HK-2 (cell line): ENCODE results near the gene TRIM72.
A peak's percentile ranks its signal among the peaks of the same experiment; 100 is the strongest.
"Not testable (repeated sequence)": the region's sequence is repeated elsewhere in the genome, so short reads cannot be mapped to it uniquely, and the experiment has no call there.

ENCODE experiments used
- DNase-seq: peaks from one replicate; pipeline ENCODE4 v3.0.0-alpha.2; 2018; ENCODE audit not compliant: unreplicated experiment

The TRIM72 gene

GRCh38 chr16:31215287-31216162 lies 1.6 kb downstream of the TRIM72 start:
- peak; percentile 69 for DNase-seq

DNA sequence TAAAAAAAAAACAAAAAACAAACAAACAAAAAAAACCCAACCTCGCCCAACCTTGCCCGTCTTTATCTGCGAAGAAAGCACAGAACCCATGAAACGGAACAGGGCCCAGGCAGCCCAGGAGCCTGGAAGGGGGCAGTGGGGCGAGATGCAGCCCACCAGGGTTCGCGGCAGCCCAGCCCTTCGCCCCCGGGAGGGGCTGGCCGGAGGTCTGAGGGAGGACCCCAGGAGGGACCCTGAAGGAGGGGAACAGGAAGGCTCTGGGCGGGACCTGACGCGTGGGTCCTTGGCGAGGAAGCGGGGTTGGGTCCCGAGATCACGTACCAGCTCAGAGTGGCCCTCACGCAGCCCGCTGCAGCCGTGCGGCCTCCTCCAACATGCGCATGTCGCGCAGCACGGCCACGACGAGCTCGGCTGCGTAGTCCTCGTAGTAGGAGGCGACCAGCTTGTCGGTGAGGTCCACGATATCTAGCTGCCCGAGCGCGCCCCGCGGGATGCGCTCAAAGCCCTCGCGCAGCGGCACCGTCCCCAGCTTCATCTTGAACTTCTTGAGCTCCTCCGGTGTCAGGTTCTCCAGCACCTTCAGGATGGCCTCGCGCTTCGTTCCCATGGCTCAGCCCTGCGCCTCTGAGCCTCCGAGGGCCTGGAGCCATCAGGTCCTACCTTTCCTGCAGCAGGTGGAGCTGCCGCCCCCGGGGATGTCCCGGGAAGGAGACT lies 2.7 kb downstream of the TRIM72 start, which contains the start of gene PYDC1:
Gene PYDC1 (minus strand): TSS at position 714 of the 714 bp plus-strand sequence. CDS start 107 bp downstream, at position 607.
- no peak for DNase-seq

GRCh38 chr16:31217136-31217530 lies 3.2 kb downstream of the TRIM72 start:
- DNase-seq, result no peak

DNA sequence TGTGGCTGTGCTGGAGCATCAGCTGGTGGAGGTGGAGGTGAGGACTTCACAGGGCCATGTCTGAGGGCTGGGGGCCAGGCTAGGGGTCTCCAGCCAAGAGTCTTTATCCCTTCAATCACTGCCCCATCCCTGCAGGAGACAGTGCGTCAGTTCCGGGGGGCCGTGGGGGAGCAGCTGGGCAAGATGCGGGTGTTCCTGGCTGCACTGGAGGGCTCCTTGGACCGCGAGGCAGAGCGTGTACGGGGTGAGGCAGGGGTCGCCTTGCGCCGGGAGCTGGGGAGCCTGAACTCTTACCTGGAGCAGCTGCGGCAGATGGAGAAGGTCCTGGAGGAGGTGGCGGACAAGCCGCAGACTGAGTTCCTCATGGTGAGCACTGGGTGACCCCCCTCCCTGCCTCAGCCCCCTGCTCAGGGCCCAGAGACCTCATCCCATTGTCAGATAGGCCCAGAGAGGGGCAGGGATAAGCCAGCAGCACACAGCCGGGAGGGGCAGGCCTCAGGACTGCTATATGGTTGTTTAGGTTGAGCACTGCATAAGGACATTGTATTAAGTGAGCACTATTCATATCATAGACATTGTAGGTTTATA lies 5.3 kb downstream of the TRIM72 start:
- DNase-seq, result no peak

GRCh38 chr16:31221357-31222160 lies 7.6 kb downstream of the TRIM72 start:
- no peak for DNase-seq

GRCh38 chr16:31223044-31223443 lies 9.1 kb downstream of the TRIM72 start:
- no peak for DNase-seq

GRCh38 chr16:31224092-31224955 lies 10.4 kb downstream of the TRIM72 start:
- DNase-seq, result no peak

- DNase-seq, result no peak
These were observed 11.3 kb downstream of the TRIM72 start for GRCh38 chr16:31225193-31225592.

- DNase-seq, result no peak
These were observed 14.3 kb downstream of the TRIM72 start for GRCh38 chr16:31228206-31228605.

- no peak for DNase-seq
These were observed 15.6 kb downstream of the TRIM72 start for GRCh38 chr16:31229501-31229900.

GRCh38 chr16:31238041-31238440 lies 24.1 kb downstream of the TRIM72 start:
- DNase-seq, result no peak

DNA sequence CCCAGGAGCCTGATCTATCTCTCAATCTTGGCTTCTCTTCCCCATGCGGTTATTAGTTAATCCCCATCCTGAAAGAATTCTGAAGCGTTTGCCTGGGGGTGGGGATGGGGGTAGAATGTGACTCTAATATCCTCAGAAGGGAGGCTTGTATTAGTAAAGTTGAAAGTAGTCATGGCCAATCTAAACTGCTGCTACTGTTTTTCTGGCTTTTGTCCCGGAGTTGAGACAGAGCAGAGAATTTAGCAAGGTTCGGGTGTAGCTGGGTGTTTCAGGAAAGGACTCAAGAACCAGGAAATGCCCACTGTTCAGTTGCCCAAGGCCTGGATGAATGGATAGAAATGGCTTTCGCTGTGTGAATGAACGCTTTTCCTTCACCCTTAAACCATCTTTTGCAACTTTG lies 28.3 kb downstream of the TRIM72 start:
- DNase-seq, result no peak

- no peak for DNase-seq
These were observed 30.1 kb downstream of the TRIM72 start for GRCh38 chr16:31243734-31244670.

DNA sequence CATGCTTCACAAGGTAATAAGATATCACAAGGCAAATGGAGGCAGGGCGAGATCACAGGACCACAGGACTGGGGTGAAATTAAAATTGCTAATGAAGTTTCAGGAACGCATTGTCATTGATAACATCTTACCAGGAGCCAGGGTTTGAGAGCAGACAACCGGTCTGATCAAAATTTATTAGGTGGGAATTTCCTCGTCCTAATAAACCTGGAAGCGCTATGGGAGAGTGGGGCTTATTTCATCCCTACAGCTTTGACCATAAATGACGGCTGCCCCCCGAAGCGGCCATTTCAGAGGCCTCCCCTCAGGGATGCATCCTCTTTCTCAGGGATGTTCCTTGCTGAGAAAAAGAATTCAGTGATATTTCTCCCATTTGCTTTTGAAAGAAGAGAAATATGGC lies 31.7 kb downstream of the TRIM72 start:
- DNase-seq, result not testable (repeated sequence)

DNA sequence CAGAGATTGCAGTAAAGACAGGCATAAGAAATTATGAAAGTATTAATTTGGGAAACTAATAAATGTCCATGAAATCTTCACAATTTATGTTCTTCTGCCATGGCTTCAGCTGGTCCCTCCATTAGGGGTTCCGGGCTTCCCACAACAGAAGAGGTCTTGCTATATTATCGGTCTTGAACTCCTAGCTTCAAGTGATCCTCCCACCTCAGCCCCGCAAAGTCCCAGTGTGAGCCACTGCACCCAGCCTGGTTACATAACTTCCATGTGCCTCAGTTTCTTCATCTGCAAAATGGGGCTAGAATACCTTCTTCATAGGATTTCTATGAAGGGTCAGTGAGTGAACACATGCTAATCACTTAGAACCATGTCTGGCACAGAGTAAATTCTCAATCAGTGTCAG lies 32.4 kb downstream of the TRIM72 start:
- DNase-seq, result no peak

DNA sequence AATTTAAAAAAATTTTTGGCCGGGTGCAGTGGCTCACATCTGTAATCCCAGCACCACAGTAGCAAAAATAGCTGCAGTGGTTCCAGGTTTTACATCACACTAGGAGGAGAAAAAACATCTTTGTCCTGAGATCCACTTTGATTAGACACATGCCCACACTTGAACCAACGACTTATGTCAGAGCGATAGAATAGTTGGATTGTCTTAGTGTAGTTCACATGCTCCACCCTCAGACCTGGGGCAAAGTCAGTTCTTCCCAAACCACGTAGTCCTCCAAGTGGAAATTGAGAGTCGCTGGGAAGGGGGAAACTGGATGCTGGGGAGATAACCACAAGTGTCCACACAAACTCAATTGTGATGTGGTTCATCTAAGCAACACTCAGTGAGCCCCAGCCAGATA lies 34.4 kb downstream of the TRIM72 start:
- DNase-seq, result no peak

- no peak for DNase-seq
These were observed 37.0 kb downstream of the TRIM72 start for GRCh38 chr16:31250782-31251384.

DNA sequence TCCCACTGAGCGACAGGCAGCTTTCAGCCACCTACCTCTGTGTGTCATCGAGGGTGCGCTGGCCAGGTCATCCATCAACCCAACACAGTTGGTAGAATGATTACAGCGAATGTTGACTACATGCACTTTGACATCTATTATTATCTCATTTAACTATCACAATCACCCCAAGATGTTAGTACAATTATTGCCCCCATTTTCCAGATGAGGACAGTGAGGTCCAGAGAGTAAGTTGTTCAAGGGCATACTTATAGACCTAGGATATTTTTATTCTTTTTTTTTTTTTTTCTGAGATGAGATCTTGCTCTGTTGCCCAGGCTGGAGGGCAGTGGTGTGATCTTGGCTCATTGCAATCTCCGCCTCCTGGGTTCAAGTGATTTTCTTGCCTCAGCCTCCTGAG lies 37.5 kb downstream of the TRIM72 start:
- DNase-seq, result no peak

DNA sequence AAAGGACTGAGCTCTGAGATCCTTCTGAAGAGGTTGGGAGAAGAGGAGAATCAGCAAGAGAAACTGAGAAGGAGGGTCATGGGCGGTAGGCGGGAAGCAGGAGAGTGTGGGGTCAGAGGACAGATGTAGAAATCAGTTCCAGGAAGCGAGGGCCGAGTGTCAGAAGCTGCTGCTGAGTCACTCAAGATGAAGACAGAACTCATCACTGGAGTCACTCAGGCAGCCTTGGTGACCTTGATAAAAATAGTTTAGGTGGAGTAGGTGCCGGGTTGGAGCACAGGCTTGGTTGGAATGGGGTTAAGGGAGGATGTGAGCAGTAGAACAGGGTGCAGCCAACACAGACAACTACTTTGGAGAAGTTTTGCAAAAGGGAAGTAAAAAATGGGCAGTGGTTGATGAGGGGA lies 39.7 kb downstream of the TRIM72 start:
- no peak for DNase-seq
